ENCODE measurements around the gene SLC28A2.
"Not testable (repeated sequence)": the region's sequence is repeated elsewhere in the genome, so short reads cannot be mapped to it uniquely, and the experiment has no call there.

Gene SLC28A2

DNA sequence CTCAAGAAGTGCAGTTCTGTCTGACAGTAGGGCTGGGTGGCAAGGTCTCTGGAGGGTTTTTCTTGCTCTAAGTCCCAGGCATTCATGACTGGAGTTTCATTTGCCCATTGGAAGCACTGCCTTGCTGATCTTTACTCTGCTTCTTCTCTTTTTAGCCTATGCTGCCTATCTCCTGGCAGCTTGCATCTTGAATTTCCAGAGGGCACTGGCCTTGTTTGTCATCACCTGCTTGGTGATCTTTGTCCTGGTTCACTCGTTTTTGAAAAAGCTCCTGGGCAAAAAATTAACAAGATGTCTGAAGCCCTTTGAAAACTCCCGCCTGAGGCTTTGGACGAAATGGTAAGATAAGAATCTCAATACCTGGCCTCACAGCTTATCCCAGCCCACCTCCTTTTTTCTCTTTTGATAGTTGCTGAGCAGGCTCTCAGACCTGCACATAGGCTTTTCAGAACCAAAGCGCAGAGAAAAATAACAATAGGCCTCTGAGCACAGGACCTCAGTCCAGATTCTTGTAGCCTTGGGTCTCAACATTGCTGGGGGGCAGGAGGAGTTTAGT, 10.9 kb downstream of the SLC28A2 start:
- no peak for DNase-seq

DNA sequence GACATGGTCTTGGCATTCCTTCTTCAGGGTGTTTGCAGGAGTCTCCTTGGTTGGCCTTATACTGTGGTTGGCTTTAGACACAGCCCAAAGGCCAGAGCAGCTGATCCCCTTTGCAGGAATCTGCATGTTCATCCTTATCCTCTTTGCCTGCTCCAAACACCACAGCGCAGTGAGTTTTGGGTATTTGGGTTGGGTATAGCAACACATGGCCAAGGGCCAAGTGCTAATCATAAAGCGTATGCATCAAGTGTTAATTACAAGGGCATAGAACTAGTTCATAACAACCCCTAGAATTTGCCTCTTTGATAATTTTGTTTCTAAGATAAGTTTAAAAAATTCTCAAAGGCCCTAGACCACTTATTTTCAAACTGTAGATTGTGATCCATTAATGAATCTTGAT, 11.8 kb downstream of the SLC28A2 start:
- DNase-seq, result no peak

- DNase-seq, result no peak
Measured at GRCh38 chr15:45265506-45265905, 13.5 kb downstream of the SLC28A2 start.

GRCh38 chr15:45268135-45268534, 16.1 kb downstream of the SLC28A2 start:
- peak; percentile 10 for DNase-seq

GRCh38 chr15:45274636-45275380, 22.8 kb downstream of the SLC28A2 start:
- no peak for DNase-seq

- no peak for DNase-seq
Measured at GRCh38 chr15:45276831-45277230, 24.8 kb downstream of the SLC28A2 start.

- DNase-seq, result peak; percentile 95
Measured at GRCh38 chr15:45279024-45279698, 27.1 kb downstream of the SLC28A2 start.

GRCh38 chr15:45285413-45285812, 33.4 kb downstream of the SLC28A2 start:
- no peak for DNase-seq

DNA sequence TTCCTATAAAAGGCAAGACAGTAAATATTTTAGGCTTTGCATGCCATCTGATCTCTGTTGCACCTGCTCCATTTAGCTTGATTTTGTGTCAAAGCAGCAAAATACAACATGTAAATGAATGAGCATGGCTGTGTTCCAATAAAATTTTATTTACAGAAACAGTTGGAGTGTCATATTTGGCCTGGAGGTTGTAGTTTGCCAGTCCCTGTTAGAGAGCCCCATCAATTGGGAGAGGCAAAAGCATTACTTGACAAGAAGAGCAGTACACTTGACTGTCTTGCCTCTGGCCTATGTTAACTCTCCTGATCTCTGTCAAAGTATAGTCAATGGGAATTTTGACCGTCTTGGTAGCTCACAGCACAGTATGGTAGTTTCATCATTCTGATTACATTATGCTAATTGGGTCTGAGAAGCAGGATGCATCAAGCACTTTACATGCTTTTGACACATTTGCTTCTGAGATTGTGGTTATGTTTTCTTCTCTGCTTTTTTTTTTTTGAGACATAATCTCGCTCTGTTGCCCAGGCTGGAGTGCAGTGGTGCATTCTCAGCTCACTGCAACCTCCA, 35.4 kb downstream of the SLC28A2 start:
- DNase-seq, result no peak

DNA sequence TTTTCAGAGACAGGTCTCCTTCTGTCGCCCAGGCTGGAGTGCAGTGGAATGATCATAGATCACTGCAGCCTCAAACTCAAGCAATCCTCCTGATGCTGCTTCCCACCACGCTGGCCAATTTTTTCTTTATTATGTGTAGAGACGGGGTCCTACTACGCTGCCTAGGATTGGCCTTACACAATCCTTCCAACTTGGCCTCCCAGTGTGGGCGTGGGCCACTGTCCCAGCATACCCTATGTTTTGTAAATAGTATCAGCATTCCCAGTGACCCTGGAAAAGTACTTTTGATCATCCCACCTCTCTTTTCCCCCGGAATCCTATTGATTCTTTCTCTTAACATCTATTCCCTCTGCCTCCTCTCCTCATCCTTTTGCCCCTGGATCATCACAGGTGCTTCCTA, 36.9 kb downstream of the SLC28A2 start:
- no peak for DNase-seq

DNA sequence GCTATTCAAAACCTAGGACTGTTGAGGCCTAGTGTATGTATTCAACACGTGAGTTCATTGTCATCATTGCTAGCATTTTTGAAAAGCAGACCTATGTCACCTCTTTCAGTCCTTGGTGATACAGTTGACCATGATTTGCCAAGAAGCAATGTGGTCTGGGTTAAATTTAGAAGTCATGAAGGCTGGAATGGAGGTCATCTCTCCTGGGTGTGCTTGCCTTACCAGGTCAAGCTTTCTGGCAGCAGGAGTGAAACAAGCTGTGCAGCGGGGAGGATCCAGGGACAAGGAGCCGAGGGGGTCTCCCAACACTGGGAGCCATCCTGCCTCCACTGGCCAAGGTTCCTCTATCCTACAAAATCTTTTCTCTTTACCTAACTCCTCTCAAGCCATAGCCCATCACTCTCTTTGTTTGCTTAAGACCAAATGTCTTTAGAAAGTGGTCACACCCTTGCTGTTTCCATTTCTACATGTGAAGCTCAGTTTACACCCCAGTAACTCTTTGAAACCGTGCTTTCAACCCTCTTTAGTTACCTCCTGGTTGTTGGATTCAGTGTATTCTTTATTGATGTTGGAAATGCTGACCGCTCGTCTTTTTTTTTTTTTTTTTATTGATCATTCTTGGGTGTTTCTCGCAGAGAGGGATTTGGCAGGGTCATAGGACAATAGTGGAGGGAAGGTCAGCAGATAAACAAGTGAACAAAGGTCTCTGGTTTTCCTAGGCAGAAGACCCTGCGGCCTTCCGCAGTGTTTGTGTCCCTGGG, 40.0 kb downstream of the SLC28A2 start:
- no peak for DNase-seq

DNA sequence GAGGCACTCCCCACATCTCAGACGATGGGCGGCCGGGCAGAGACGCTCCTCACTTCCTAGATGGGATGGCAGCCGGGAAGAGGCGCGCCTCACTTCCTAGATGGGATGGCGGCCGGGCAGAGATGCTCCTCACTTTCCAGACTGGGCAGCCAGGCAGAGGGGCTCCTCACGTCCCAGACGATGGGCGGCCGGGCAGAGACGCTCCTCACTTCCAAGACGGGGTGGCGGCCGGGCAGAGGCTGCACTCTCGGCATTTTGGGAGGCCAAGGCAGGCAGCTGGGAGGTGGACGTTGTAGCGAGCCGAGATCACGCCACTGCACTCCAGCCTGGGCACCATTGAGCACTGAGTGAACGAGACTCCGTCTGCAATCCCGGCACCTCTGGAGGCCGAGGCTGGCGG, 41.3 kb downstream of the SLC28A2 start:
- DNase-seq, result not testable (repeated sequence)

DNA sequence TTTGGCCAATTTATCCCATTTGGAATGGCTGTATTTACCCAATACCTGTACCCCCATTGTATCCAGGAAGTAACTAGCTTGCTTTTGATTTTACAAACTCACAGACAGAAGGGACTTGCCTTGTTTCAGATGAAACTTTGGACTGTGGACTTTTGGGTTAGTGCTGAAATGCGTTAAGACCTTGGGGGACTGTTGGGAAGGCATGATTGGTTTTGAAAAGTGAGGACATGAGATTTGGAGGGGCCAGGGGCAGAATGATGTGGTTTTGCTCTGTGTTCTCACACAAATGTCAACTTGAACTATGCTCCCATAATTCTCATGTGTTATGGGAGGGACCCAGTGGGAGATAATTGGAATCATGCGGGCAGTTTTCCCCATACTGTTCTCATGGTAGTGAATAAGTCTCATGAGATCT, 46.9 kb downstream of the SLC28A2 start:
- DNase-seq, result not testable (repeated sequence)

DNA sequence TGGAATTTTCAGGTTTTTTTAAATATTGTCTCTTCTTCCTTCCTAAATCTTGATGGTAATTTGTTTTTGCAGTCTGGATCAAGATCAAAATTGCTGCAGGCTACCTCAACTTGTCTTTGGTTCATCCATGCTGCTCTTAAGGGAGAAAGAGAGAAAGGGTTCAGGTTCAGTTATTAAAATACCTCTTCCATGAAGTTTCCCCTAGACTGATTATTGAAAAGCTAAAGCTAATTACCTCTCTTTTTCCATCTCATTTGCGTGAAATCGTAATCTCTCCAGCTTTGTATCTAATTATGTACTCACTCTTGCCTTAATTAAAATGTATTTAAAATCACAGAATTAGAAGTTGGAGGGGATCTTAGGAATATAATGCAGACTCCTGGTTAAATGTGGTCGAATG, 52.7 kb downstream of the SLC28A2 start:
- no peak for DNase-seq

DNA sequence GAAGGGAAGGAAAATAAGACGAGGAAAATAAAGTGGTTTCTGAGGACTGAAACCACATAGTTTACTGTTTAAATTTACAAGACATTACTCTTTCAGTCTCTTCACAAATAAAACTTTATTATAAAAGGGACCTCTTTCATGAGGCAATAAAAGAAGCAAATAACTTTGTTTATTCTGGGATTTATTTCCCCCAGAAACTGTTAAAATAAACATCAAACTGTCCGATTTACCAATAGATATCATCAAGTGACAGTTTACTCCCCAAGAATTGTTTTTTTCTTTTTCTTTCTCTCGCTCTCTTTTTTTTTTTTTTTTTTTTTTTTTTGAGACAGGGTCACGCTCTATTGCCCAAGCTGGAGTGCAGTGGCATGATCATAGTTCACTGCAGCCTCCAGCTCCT, 54.1 kb downstream of the SLC28A2 start:
- no peak for DNase-seq

- no peak for DNase-seq
Measured at GRCh38 chr15:45307230-45307924, 55.3 kb downstream of the SLC28A2 start.

GRCh38 chr15:45314117-45314516, 62.1 kb downstream of the SLC28A2 start:
- not testable (repeated sequence) for DNase-seq

DNA sequence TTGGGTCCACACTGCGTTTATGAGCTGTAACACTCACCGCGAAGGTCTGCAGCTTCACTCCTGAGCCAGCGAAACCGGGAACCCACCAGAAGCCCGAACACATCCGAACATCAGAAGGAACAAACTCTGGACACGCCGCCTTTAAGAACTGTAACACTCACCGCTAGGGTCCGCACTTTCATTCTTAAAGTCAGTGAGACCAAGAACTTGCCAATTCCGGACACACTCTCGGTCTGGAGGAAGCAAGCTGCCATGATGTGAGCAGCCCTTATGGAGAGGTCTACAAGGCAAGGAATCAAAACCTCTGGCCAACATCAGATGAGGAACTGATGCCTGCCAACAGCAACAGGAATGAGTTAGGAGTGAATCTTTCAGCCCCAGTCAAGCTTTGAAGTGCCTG, 62.9 kb downstream of the SLC28A2 start:
- no peak for DNase-seq

- no peak for DNase-seq
Measured at GRCh38 chr15:45319472-45320214, 67.6 kb downstream of the SLC28A2 start.

GRCh38 chr15:45320581-45321205, 68.7 kb downstream of the SLC28A2 start:
- DNase-seq, result no peak

- DNase-seq, result no peak
Measured at GRCh38 chr15:45326280-45326679, 74.2 kb downstream of the SLC28A2 start.

Data from activated CD4-positive, alpha-beta T cell treated with anti-CD3 and anti-CD28 coated beads, Interleukin-2, amount 50 U/mL, for 1 hour (primary cell).